ENCODE data around the gene CAMTA1.

CAMTA1 gene

DNA sequence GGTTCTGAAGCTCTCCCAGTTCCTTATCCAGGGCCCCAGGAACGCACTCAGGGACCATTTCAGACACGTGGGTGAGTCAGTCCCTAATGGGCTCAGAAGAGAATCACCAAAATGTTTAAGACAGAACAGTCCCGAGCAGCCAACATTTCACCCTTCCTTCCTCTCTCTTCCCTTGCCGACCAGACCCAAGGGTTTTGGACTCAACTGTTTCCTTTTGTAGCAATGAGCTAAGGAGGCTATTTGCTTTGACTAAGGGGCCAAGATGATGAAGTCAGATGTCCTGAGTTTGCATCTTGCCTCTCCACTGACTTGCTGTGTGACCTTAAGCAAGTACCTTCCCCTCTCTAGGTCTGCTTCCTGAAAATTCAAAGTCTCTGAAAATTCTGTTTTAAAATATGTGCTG, 513.5 kb downstream of the CAMTA1 start:
- DNase-seq: peak; percentile 66

DNA sequence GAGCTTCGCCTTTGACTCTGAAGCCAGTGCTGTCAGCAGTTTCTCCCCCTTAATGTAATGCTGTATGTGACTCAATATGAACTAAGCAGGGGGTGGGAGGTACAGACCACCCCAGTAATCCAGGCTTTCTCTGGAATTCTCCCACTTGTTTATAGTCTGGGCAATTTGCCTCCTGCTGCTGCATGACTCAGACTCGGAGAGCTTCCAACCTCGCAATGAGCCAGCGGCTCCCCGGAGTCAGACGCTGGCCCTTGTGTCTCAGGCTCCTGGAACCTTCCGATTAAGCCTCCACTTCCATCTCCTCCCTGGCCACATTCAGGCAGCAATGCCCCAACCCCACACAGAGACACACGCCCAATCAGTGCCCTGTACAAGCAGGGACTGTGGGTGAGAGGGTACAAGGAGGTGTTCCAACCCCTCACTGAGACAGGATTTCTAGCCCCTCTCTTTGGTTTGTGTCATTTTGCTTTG, 514.1 kb downstream of the CAMTA1 start:
- peak; percentile 96 for DNase-seq

DNA sequence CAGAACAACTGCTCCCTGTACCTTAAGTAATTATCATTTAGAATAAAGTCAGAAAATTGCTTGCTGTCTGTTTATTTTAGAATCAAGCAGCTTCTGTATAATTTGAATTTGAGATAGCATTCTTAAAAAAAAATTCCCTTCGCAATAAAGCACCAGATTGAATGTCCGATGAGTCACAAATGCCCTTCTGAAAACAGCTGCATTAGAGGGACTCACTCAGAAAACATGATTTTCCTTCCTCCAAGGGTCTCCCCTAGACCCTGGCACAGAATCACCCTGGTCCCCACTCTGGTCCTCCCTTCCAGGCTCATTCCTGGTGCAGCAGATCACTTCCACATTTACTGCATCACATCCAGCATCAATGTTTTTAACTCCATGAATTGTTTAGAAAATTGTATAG, 514.7 kb downstream of the CAMTA1 start:
- no peak for DNase-seq

DNA sequence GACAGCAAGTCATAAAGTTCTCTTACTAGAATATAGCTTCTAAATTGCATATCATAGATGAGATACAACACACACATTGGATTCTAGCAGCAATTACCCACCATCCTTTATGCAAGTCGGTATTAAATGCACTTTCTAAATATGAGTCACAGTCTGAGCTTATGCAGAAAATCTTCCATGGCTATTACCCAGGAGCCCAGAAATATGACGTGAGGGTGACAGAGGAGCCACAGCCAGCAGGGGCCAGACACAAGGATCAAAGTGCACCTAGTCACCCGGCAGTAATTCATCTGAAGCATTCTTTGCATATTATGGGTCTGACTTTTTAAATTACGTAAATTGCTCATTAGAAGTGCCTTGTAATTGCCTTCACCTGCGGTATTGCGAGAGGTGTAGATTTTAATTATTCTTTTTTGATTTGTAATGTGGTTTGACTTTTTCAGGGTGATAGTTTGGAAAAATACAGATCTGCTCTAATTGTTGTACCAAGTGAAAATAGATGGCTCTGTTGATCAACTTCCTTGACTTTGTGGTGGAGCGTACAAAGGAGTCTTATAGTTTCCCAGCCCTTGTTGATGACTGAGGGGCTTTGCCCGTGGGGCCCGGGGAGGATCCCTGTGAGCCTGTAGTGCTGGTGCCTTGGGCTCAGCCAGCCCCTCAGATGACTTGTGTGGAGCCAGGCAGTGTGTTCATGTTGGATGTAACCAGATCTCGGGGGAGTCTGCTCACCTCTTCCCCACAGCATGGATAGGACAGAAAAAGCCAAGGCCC, 515.8 kb downstream of the CAMTA1 start:
- no peak for DNase-seq

DNA sequence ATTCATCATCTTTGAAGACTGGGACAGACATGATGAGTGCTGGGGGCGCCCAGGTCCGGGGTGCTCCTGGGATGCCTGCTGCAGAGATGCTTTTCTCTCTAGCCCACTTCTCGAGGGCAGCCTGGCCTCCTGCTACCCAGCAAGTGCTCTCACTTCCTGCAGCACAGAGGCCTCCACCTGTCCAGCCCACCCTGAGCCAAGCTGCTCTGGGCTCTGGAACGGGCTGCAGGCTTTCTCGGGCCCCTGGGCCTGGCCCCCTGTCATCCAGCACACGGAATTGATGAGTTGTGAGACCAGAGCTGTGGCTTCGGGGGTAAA, 516.4 kb downstream of the CAMTA1 start:
- no peak for DNase-seq

DNA sequence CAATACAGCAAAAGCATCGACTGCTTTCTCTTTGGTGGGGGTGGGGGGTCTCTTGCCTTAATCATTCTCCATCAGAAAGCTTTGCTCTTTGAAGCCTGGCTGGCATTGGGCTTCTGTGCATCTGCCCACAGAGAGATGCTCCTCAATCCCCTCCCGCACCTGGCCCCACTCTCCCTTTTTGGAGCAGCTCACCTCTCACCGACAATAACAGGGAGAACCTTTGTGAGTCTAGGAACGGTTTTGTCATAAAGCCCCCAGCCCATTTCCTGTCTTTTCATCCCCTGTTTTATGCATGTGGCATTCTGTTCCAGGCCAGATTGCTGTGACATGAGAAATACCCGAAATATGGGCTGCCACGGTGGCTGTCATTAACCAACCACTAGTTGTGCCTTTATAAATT, 516.9 kb downstream of the CAMTA1 start:
- DNase-seq: no peak

DNA sequence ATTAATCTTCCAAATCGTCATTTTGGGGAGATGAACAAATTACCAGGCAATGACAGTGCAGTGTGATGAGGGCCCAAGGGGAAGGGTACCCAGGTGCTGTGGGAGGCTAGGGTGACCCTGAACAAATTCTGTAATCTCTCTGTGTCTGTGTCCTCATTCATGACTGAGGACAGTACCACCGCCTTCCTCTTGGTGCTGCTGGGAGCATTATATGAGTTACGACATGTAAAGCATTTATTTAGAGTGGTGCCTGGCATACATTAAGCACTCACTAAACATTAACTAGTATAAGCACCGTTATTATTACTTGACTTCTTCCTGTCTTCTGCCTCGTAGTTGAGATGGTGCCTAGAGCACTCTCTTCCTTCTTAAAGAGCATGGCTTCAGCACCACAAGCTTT, 517.6 kb downstream of the CAMTA1 start:
- DNase-seq: peak; percentile 41

DNA sequence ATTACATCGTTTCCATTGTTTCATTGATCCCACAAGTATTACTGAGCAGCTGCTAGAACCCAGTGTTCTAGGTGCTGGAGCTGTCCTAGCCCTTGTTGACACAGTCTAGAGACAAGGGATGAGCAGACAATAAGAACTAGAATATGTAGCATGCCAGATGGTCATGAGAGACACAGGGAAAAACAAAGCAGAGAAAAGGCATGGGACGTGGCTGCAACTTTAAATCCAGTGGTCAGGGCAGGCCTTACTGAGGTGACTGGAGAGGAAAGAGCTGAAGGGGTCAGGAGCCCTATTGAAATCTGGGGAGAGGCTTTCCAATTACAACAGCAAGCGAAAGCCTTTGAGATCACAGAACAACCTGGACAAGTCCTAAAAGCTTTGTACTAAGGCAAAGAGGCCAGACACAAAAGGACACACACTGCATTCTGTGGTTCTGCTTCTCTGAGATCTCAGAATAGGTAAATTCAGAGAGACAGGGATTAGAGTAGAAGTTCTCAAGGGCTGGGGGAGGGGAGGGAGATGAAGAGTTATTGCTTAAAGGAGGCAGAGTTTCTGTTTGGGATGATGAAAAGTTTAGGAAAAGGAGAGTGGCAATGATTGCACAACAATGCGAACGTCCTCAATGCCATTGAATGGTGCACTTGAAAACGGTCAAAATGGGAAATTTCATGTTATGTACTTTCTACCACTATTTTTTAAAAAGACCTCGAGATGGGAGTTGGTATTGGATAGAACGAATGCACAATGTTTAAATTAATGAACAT, 518.5 kb downstream of the CAMTA1 start:
- peak; percentile 23 for DNase-seq

DNA sequence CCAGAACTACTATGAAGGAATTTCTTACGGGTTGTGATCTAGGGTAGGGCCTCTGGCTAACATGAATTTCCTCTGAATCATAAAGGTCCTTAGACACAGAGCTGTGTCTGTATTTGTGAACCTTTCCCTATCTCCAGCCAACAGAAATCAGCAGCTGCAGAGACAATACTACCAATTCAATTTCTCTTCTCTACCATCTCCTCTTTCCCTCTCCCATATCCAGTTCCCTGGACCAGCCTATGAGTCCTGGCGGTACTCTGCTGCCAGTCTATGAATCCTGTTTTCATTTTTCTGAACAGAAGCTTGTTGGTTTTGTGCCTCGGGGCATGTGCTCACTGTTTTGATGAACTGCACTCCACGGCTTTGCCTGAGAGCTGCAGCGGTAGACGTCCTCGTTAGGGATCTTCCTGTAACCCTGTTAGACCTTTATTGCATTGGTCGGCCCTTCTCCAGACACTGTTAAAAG, 527.9 kb downstream of the CAMTA1 start:
- peak; percentile 82 for DNase-seq

DNA sequence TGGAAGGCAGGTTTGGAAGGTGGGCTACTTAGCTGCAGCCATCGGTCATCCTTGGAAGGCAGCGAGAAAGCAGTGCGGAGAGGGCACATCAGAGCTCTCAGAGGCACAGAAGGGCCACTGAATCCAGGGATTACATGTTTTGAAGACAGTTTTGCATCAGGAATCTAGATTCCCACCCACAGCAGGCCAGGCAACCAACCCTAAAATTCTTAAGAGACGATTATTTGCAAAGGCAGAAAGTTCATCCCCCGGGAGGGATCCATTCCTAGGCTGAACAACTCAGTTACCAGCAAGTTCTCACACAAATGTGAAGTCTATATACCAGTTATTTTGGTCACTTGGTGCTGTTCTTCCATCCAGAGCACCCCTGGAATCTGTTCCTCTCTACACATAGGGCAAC, 528.6 kb downstream of the CAMTA1 start:
- peak; percentile 37 for DNase-seq

DNA sequence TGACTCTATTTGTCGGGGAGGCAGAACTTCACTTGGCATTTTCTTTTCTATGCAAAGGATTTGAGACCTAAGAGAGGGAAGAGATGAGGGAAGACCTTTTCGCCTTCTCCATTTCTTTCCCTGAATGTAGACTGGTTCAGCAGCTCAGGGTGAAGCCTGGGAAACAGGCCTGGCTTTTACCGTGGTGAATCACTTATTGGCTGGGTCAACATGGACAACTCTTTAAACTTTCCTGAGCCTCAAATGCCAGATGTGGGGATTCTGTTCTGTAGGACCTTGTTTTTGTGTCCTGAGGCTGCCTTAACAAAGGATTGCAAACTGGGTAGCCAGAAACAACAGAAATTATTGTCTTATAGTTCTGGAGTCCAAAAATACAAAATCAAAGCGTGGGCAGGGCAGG, 530.1 kb downstream of the CAMTA1 start:
- DNase-seq: peak; percentile 49

DNA sequence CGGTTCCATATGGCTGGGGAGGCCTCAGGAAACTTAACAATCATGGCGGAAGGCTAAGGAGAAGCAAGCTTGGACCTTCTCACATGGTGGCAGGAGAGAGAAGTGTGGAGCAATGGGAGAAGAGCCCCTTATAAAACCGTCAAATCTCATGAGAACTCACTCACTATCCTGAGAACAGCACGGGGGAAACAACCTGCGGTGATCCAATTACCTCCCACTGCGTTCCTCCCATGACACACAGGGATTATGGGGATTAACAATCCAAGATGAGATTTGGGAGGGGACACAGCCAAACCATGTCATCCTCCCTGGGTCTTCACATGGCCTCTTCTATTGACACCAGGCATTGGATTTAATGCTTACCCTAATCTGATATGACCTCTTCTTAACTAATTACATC, 530.7 kb downstream of the CAMTA1 start:
- peak; percentile 7 for DNase-seq

DNA sequence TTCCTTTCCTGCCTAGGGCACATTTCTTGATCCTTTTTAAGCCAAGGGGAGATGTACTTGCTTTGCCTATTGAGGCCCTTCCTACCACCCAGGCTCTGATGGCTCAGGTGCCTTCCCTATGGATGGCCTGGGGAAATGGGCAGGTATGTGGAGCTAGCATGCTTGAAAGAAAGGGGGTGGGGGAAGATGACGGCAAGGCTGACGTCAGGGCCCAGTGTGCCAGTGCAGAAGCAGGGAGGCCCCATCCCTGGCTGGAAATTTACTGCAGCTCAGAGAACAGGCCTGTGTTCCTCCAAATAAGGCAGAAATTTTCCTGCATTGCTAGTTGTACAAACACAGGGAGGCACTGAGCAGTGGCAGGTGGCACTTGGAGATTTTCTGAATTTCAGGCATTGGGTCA, 532.6 kb downstream of the CAMTA1 start:
- peak; percentile 50 for DNase-seq

DNA sequence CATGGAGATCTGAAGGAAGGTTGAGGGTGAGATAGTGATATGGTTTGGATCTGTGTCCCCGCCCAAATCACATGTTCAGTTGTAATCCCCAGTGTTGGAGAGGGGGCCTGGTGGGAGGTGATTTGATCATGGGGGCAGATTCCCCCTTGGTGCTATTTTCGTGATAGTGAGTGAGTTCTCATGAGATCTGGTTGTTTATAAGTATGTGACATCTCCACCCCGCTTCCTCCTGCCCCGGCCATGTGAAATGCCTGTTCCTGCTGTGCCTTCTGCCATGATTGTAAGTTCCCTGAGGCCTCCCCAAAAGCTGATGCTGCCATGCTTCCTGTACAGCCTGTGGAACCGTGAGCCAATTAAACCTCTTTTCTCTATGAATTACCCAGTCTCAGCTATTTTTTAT, 533.9 kb downstream of the CAMTA1 start:
- peak; percentile 2 for DNase-seq

DNA sequence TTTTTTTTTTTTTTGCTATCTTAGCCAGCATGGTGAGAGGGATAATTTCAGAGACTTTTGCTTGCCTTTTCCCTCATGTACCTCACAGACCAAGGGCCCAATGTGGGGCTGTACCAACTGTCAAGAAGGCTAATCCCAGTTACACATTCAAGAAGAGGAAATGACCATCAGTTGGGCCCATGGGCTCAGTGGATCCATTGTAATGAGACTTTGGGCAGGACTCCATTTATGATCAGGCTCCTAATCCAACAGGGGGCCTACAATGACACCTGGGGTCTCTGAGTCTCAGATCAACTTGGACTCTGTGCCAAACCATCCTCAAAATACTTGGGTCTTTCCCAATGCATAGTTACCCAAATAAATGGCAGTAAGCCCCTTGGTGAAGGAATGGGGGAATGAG, 535.4 kb downstream of the CAMTA1 start:
- no peak for DNase-seq

DNA sequence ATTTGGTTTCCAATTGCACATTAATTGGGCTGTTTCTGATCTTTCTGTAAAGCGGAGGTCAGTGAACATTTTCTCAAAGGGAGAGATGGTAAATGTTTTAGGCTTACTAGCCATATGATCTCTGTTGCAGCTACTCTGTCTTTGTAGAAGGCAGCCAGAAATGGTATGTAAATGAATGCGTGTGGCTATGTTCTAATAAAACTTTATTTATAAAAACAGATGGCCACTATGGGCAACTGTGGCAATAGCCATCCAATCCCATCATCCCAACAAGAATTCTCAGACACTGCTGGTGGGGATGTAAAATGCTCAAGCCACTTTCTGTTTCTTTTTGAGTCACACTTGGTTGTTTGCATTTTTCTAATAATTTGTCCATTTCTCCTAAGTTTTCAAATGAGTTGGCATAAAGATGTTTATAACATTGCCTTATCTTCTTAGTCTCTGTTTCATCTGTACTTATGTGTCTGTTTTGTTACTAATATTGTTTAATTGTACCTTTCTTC, 537.1 kb downstream of the CAMTA1 start:
- DNase-seq: no peak

DNA sequence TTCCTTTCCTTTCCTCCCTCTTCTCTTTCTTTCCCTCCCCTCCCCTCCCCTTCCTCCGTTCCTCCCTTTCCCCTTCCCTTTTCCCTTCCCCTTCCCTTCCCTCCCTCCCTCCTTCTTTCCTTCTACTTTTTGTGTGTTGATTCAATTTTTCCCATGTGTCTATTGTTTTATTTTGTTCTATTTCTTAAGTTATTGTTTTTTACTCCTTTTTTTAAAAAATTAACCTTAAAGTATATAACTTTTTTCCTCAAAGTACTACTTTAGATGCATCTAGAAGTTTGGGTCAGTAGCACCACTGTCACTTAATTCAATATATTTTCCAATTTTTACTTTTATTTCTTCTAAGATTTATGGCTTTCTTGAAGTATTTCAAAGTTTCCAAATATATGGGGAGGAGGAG, 537.7 kb downstream of the CAMTA1 start:
- DNase-seq: no peak

DNA sequence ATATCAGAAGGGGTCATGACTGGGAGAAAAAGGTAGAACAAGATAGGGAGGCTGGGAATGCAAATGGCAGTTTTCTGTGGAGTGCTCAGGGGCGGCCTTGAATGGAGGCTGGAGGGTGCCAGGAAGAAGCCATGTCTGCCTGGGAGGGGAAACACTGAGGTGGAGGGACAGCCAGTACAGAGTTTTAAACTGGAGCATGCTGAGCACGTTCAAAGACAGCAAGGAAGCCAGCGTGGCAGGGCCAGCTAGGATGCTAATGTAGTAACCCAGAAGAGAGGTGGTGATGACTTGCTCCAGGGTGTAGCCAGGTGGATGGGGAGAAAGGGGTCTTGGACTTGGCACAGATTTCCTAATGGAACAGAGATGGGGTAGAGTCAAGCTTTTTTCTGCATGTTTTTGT, 540.0 kb downstream of the CAMTA1 start:
- peak; percentile 26 for DNase-seq

DNA sequence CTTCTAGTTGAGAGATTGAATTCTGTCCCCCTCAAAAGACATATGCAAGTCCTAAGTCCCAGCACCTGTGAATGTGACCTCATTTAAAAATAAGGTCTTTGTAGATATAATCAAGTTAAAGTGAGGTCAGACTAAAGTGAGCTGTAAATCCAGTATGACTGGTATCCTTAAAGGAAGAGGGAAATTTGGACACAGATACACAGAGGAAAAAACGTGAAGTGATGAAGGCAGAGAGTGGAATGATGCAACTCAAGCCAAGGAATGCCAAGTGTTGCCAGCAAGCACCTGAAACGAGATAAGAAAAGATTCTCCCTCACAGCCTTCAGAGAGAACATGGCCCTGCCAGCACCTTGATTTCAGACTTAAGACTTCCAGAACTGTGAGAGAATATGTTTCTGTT, 541.1 kb downstream of the CAMTA1 start:
- DNase-seq: peak; percentile 29

DNA sequence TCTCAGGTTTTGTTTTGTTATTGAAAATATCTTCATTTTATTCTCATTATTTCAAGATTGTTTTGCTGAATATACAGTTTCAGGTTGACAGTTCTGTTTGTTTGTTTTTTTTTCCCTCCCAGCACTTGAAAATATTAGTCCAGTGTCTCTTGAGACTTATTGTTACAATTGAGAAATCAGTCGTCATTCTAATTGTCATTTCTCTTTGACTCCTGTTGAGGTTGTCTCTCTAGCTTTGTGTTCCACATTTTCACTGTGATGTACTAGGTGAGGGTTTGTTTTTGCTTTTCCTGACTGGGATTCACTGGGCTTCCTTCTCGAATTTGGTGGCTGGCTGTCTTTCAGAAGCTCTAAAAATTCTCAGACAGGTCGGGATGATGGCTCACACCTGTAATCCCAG, 542.6 kb downstream of the CAMTA1 start:
- DNase-seq: peak; percentile 4

DNA sequence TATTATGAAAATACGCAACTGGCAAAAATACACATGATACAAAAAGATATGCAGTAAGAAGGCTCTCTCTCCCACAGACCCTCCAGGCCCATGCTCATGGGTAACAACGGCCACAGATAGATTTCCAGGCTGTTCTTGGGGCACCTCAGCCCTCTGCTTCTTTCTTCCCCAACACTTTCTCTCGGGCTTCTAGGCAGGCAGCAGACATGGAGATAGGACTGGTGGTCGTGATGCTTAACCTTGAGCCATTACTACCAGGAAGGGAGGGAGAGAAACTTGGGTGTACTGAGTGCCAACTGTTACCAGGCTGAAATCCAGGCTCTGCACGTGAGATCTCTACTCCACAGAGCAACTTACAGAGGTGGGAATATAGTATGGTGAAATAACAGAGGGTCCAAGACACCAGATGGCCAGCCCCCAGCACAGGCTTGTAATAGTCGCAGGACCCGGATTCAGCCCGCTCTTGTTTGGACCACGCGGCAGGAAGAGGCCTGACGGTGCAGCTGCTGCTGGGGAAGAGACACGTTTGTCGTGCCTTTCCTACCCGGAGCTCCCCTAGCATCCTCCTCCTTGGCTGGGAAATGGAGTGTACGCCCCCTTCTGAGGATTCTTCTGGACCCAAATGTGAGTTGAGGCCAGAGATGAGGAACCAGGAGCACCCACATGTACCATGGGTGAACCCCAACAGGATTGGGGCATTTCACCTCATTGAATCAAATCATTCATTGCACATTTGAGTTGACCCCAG, 544.8 kb downstream of the CAMTA1 start:
- peak; percentile 31 for DNase-seq

DNA sequence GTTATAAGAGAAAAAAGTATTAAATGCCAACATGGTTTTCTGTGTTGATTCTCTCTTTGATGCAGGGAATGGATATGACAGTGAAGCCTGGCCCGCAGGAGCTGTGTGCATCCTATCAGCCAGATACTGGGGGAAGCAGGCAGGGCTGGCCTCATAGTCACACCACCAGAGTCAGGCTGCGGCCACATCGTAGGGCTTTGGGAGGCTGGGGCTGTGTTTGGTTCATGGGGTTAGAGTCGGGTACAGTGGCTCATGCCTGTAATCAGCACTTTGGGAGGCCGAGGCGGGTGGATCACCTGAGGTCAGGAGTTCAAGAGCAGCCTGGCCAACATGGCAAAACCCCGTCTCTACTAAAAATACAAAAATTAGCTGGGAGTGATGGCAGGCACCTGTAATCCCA, 545.5 kb downstream of the CAMTA1 start:
- peak; percentile 29 for DNase-seq

DNA sequence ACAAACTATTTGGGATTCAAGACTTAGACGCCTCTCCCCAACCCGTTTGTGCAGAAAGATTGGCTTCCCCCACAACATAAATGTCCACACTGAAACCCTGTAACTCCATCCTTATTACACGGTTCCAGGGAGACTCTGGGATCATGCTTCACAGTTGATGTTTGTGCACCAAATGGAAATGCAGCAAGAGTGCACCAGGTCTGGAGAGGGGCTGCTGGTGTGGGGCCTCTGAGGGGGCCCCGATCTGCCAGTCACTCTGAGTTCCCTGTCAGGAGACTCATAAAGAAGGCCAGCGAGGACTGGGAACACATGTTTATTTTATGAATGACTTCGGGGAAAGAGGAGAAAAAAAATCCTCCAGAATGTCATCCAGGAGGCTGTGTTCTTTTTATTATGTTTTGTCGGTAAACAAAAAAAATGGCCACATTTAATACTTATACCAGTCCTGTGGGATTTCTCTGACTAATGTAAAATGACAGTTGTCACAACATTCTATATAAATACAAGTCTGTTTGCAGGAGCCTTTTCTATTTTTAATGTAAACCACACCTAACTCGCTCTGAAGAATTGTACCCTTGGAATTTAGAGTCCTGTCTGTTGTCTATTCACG, 546.8 kb downstream of the CAMTA1 start:
- DNase-seq: peak; percentile 6
